HFF-Myc (cell line): ENCODE measurements around the gene GPLD1.

Source experiments
- DNase-seq: peaks from one replicate; pipeline ENCODE4 v3.0.0-alpha.2; 2011; ENCODE audit warnings: low read depth; ENCODE audit errors: extremely low read depth
- H3K4me3 ChIP-seq: replicated peaks from 2 replicates; pipeline ENCODE4 v1.5.1; 2011; ENCODE audit warnings: low read depth, mild to moderate bottlenecking, control low read depth, low read length
- CTCF ChIP-seq: IDR thresholded peaks from 2 replicates; pipeline ENCODE4 v1.5.1; 2012; ENCODE audit warnings: mild to moderate bottlenecking, low read depth, low read length, control low read depth; ENCODE audit errors: missing control alignments

GPLD1 gene

DNA sequence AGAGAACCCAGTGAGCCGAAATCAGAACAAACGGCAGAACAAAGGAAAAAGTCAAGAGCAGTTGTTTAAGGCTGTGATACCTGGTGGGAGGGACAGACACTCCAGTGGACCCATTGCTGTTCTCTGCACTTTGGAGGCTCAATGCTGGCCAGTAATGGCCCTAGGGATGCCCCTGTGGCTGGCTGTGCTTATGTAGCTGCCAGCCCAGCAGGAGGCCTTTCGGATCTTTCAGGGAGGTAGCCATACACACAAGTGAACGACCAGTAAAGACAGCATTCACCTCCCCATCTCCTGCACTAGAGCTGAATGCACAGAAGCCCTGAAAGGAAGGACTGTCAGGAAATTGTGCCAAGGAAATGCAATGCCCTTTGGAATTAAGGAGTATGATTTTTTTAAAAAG is 34.3 kb downstream of the GPLD1 start:
- no peak overlapping the region for H3K4me3 ChIP-seq
- TF ChIP-seq CTCF, result no peak
- no peak for DNase-seq

DNA sequence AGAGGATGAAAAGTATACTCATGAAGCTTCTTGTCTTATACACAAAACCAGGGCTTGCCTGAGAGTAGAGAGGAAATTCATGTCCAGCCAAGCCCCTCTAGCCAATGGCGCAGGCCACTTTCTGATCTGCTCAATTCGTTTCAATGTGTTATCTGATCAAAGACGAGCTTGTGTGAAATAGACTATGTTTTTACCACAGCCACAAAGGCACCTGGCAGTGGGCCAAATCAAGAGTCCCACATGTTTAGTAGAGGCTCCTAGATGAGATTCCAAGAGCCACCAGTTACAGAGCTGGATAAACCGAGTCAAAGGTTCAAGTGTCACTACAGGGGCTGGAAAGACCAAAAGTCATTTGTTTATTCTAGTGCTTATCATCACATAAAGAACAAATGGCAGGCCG is 34.9 kb downstream of the GPLD1 start:
- no peak overlapping the region for H3K4me3 ChIP-seq
- TF ChIP-seq CTCF, result no peak
- DNase-seq, result no peak

DNA sequence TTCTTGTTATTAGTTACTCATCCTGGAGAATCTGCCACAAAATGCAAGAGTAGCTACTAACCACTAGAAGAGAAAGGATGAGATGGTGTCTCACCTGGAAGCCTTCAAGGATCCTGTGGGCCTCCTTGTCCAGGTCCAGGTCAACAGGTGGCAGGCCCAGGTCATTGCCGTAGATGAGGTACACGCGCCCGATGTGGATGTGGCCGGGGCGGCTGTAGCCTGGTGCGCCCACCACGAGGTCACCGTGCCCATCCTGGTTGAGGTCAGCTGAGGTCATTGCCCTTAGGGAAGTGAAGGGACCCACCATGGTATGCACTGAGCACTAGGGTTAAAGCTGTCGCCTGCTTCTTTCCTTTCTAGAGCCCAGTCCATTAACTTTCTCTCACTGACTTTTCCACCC is 35.5 kb downstream of the GPLD1 start:
- no peak for TF ChIP-seq CTCF
- no peak for DNase-seq
- H3K4me3 ChIP-seq, result no peak overlapping the region

DNA sequence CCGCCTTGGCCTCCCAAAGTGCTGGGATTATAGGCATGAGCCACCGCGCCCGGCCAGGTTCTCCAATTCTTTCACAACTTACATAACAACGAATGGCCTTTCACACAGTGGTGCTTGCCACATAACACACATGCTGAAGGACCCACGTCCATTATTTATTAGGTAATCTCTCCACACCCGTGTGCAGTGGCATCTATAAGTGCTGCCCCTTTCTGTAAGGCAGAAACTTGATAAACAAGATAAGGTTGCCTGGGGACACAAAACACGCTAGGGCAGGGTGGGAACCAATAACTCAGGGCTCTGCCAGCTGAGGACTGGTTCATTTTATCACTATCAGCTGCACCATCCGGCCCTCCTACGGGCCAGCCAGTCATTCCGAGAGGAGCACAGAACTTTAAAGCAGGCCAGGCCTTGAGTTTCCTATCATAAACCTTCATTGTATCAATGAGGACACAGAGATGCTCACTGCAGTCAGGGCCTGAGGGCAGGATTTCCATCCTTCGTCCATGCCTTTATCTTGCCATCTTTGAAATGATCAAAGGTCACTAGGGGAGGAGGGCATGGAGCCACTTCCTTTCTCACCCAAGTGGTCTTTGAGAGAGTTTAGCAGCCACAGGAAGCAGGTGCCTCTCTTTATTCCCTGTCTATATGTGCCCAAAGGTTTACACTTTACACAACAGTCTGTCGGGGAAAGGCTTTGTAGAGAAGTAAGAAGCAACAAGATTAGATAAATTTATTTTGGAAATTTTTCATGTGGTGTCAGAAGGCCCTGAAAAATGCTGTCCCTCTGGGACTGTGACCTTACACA is 37.6 kb downstream of the GPLD1 start:
- no peak for TF ChIP-seq CTCF
- no peak overlapping the region for H3K4me3 ChIP-seq
- DNase-seq, result no peak

- no peak for DNase-seq
- H3K4me3 ChIP-seq, result no peak overlapping the region
- TF ChIP-seq CTCF, result no peak
These were observed 40.4 kb downstream of the GPLD1 start for GRCh38 chr6:24448828-24449525.

DNA sequence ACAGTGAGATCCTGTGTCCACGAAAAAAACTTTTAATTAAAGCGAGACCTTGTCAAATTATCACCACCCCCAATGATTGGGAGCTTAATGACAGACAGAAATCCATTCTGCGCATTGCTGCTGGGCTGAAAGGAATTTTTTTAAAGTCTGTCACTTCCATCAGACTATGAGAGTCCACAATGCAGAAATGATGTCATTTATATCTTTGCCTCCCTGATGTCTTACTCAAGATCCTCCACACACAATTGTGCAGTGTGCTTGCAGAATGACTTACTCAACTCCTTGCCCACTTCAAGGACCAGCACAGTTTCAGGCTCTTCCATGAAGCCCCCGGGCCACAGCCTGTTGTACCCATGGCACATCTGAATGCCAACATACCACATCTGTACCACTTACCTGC is 41.0 kb downstream of the GPLD1 start:
- no peak for TF ChIP-seq CTCF
- H3K4me3 ChIP-seq, result no peak overlapping the region
- no peak for DNase-seq
